ENCODE results near the gene PROZ. TPM values are rescaled to one million over a fixed set of nuclear protein-coding genes. Genes with fewer than 3 reads are reported as not detected.

Gene PROZ
- total RNA-seq, 1 donor from 2014 or later = not detected

GRCh38 chr13:113138792-113139551 lies 19.5 kb upstream of the PROZ start:
- Mint-ChIP-seq H3K27ac (no peak overlapping the region), H3K36me3 (no peaks in the 10 kb centered on the region), H3K4me1 (ENCODE audit: unreplicated experiment) (no peaks in the 10 kb centered on the region), H3K4me3 (no peak overlapping the region), H3K27me3 (peaks cover 9% of the 10 kb centered on the region), H3K9me3 (no peaks in the 10 kb centered on the region)
- DNase-seq (ENCODE audit: extremely low spot score, unreplicated experiment) = peak; percentile 18
- no peak for TF ChIP-seq CTCF (conservative IDR thresholded peaks at IDR 0.05)

DNA sequence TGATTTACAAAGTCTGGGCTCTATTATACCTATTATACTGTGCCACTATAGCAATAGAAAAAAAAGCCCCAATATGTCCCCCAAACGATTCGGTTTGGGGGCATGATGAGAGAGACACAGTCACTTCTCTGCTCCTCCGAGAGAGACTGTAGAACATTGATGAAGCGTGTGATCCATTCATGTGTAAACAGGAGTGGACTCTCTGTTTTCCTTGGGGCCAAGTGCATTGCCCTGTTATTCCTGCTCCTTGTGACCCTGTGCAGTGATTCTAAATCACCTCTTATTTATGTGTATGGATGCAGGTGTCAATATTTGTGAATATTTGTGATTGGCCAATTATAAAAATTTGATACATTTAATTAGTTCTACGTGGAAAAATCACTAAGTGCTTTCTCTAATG lies 18.9 kb upstream of the PROZ start:
- no peaks in the 10 kb centered on the region for H3K36me3 Mint-ChIP-seq

DNA sequence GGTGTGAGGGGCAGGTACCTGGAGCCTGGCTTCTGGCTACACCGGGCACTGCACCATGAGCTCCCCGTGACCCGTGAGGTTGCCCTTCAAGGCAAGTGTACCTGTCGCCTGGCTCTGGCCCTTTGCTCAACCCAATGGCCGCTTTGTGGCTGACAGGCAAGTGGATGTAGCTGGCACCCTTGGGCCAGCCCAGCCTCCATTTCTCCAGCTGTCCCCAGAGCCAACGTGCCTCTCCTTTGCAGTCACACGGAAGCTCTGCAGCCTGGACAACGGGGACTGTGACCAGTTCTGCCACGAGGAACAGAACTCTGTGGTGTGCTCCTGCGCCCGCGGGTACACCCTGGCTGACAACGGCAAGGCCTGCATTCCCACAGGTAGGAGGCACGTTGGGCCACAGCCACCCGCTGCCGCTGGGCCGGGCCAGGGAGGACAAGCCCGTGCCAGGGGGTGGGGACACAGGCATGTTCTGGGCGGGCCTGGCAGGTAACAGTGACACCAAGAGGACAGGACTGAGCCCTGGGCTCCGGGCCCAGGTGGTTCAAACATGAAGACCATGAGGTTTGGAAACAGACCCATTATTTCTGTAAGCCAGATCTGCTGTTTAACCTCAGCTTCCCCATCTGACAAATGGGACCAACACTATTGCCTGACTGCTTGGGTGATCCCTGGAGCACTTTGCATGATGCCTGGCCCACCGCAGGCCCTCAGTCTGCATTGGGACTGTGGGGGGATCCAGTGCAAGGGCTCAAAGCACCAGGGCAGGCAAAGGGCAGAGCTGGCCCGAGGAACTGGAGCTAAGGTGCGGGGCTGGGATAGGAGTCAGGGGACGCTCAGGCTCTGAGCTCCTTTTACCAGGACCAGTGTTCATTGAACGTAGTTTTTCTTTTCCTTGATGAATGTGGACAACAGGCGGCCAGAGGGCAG lies 17.5 kb upstream of the PROZ start:
- peaks cover 9% of the 10 kb centered on the region for H3K27me3 Mint-ChIP-seq
- TF ChIP-seq CTCF (conservative IDR thresholded peaks at IDR 0.05) = no peak
- H3K27ac Mint-ChIP-seq = no peak overlapping the region
- H3K36me3 Mint-ChIP-seq = no peaks in the 10 kb centered on the region
- no peaks in the 10 kb centered on the region for H3K4me1 Mint-ChIP-seq (ENCODE audit: unreplicated experiment)
- no peak overlapping the region for H3K4me3 Mint-ChIP-seq
- peak; percentile 64 for DNase-seq (ENCODE audit: extremely low spot score, unreplicated experiment)
- H3K9me3 Mint-ChIP-seq = no peaks in the 10 kb centered on the region

More for the DNA sequence above, 18.9 kb upstream of the PROZ start:
- Mint-ChIP-seq H3K27ac (no peak overlapping the region), H3K4me1 (ENCODE audit: unreplicated experiment) (no peaks in the 10 kb centered on the region), H3K9me3 (no peaks in the 10 kb centered on the region), H3K4me3 (no peak overlapping the region), H3K27me3 (peaks cover 9% of the 10 kb centered on the region)
- DNase-seq (ENCODE audit: extremely low spot score, unreplicated experiment) = no peak
- TF ChIP-seq CTCF (conservative IDR thresholded peaks at IDR 0.05) = no peak

- Mint-ChIP-seq H3K9me3 (no peaks in the 10 kb centered on the region), H3K4me1 (ENCODE audit: unreplicated experiment) (no peaks in the 10 kb centered on the region), H3K36me3 (no peaks in the 10 kb centered on the region), H3K27ac (no peak overlapping the region), H3K27me3 (peaks cover 9% of the 10 kb centered on the region), H3K4me3 (no peak overlapping the region)
- peak; percentile 67 for DNase-seq (ENCODE audit: extremely low spot score, unreplicated experiment)
- TF ChIP-seq CTCF (conservative IDR thresholded peaks at IDR 0.05) = no peak
Observed at GRCh38 chr13:113141601-113141970, 16.9 kb upstream of the PROZ start.

DNA sequence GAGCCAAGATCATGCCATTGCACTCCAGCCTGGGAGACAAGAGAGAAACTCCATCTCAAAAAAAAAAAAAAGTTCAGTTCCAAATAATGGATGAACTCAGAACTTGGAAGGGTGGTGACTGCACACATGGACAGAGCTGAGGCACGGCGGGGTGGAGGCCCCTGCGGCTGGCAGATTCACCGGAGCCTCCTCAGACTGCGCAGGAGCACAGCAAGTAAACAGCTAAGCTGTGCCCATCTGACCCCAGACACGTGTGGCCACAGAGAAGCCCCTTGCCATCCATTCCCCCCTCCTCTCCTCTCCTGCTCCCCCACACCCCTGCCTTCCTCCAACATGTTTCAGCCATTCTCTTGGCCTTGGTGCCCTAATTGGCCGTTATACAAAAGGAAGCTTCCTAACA lies 15.6 kb upstream of the PROZ start:
- H3K27ac Mint-ChIP-seq = no peak overlapping the region
- TF ChIP-seq CTCF (conservative IDR thresholded peaks at IDR 0.05) = no peak
- peak; percentile 68 for DNase-seq (ENCODE audit: extremely low spot score, unreplicated experiment)

More for the DNA sequence above, 15.6 kb upstream of the PROZ start:
- Mint-ChIP-seq H3K36me3 (no peaks in the 10 kb centered on the region), H3K4me3 (no peak overlapping the region), H3K27me3 (peaks cover under 1% of the 10 kb centered on the region), H3K4me1 (ENCODE audit: unreplicated experiment) (no peaks in the 10 kb centered on the region), H3K9me3 (no peaks in the 10 kb centered on the region)
